ENCODE results near the gene MAP3K21.

The MAP3K21 gene

GRCh38 chr1:233359905-233360304, 32.4 kb downstream of the MAP3K21 start:
- DNase-seq, result no peak
- no peak overlapping the region for H3K4me3 ChIP-seq (ENCODE audit: low read depth, low read length)
- no peak overlapping the region for H2AK5ac ChIP-seq (ENCODE audit: low read length)
- H2BK12ac ChIP-seq (ENCODE audit: low read length), result no peak overlapping the region
- no peak overlapping the region for H3K14ac ChIP-seq (ENCODE audit: low read length)
- H3K23ac ChIP-seq (ENCODE audit: low read length), result no peak overlapping the region
- no peaks in the 10 kb centered on the region for H3K9me3 ChIP-seq (ENCODE audit: insufficient read depth, low read depth, low read length)
- H2BK5ac ChIP-seq (ENCODE audit: low read depth, low read length, poor library complexity), result no peak overlapping the region
- no peak overlapping the region for H2AFZ ChIP-seq (ENCODE audit: insufficient read depth, low read length, poor library complexity)
- H3K79me2 ChIP-seq (ENCODE audit: control insufficient read depth, insufficient read depth, low read length, poor library complexity), result no peaks in the 10 kb centered on the region
- H3K4ac ChIP-seq (ENCODE audit: low read depth, low read length), result no peak overlapping the region
- H3K4me2 ChIP-seq (ENCODE audit: low read length), result no peak overlapping the region
- no peak overlapping the region for H4K91ac ChIP-seq (ENCODE audit: low read depth, low read length)
- H3K79me1 ChIP-seq (ENCODE audit: low read length), result no peaks in the 10 kb centered on the region
- WGBS (ENCODE audit: extremely low coverage, insufficient coverage, insufficient read length), result no CpG with 5 or more reads among the region's 2 CpGs
- no peak overlapping the region for H3K18ac ChIP-seq (ENCODE audit: low read length)
- no peaks in the 10 kb centered on the region for H3K4me1 ChIP-seq (ENCODE audit: control insufficient read depth in 1 of 2, insufficient read depth in 2 of 2, low read length in 2 of 2)
- H3K36me3 ChIP-seq (ENCODE audit: control insufficient read depth in 1 of 2, insufficient read depth in 2 of 2, low read length in 2 of 2), result no peaks in the 10 kb centered on the region
- H2BK120ac ChIP-seq (ENCODE audit: insufficient read depth, low read length, poor library complexity), result no peak overlapping the region
- H4K12ac ChIP-seq (ENCODE audit: low read depth, low read length), result no peak overlapping the region
- H3K9ac ChIP-seq (ENCODE audit: low read length), result no peak overlapping the region
- H3K27ac ChIP-seq (ENCODE audit: low read depth, low read length), result no peak overlapping the region
- H3K27me3 ChIP-seq (ENCODE audit: insufficient read depth, low read length), result no peaks in the 10 kb centered on the region
- H4K8ac ChIP-seq (ENCODE audit: low read depth, low read length), result no peak overlapping the region

- H3K4ac ChIP-seq (ENCODE audit: low read depth, low read length), result no peak overlapping the region
- H3K4me1 ChIP-seq (ENCODE audit: control insufficient read depth in 1 of 2, insufficient read depth in 2 of 2, low read length in 2 of 2), result no peaks in the 10 kb centered on the region
- H4K91ac ChIP-seq (ENCODE audit: low read depth, low read length), result no peak overlapping the region
- no peaks in the 10 kb centered on the region for H3K36me3 ChIP-seq (ENCODE audit: control insufficient read depth in 1 of 2, insufficient read depth in 2 of 2, low read length in 2 of 2)
- H2AK5ac ChIP-seq (ENCODE audit: low read length), result no peak overlapping the region
- H2BK12ac ChIP-seq (ENCODE audit: low read length), result no peak overlapping the region
- H2AFZ ChIP-seq (ENCODE audit: insufficient read depth, low read length, poor library complexity), result no peak overlapping the region
- no peak overlapping the region for H4K8ac ChIP-seq (ENCODE audit: low read depth, low read length)
- no peaks in the 10 kb centered on the region for H3K27me3 ChIP-seq (ENCODE audit: insufficient read depth, low read length)
- no peak overlapping the region for H3K4me2 ChIP-seq (ENCODE audit: low read length)
- DNase-seq, result no peak
- H3K9ac ChIP-seq (ENCODE audit: low read length), result no peak overlapping the region
- no peak overlapping the region for H2BK120ac ChIP-seq (ENCODE audit: insufficient read depth, low read length, poor library complexity)
- no peak overlapping the region for H3K14ac ChIP-seq (ENCODE audit: low read length)
- no peak overlapping the region for H3K18ac ChIP-seq (ENCODE audit: low read length)
- H3K27ac ChIP-seq (ENCODE audit: low read depth, low read length), result no peak overlapping the region
- no peaks in the 10 kb centered on the region for H3K9me3 ChIP-seq (ENCODE audit: insufficient read depth, low read depth, low read length)
- H2BK5ac ChIP-seq (ENCODE audit: low read depth, low read length, poor library complexity), result no peak overlapping the region
- H3K4me3 ChIP-seq (ENCODE audit: low read depth, low read length), result no peak overlapping the region
- no peaks in the 10 kb centered on the region for H3K79me2 ChIP-seq (ENCODE audit: control insufficient read depth, insufficient read depth, low read length, poor library complexity)
- no CpG with 5 or more reads among the region's 6 CpGs for WGBS (ENCODE audit: extremely low coverage, insufficient coverage, insufficient read length)
- no peaks in the 10 kb centered on the region for H3K79me1 ChIP-seq (ENCODE audit: low read length)
- H3K23ac ChIP-seq (ENCODE audit: low read length), result no peak overlapping the region
- H4K12ac ChIP-seq (ENCODE audit: low read depth, low read length), result no peak overlapping the region
These were observed 33.1 kb downstream of the MAP3K21 start for GRCh38 chr1:233360525-233361102.

- Histone ChIP-seq H3K23ac (ENCODE audit: low read length) (no peak overlapping the region), H2AFZ (ENCODE audit: insufficient read depth, low read length, poor library complexity) (no peak overlapping the region), H3K79me1 (ENCODE audit: low read length) (no peaks in the 10 kb centered on the region), H3K36me3 (ENCODE audit: control insufficient read depth in 1 of 2, insufficient read depth in 2 of 2, low read length in 2 of 2) (no peaks in the 10 kb centered on the region), H3K4me1 (ENCODE audit: control insufficient read depth in 1 of 2, insufficient read depth in 2 of 2, low read length in 2 of 2) (no peaks in the 10 kb centered on the region), H4K12ac (ENCODE audit: low read depth, low read length) (no peak overlapping the region), H3K4ac (ENCODE audit: low read depth, low read length) (no peak overlapping the region), H3K9ac (ENCODE audit: low read length) (no peak overlapping the region), H2AK5ac (ENCODE audit: low read length) (no peak overlapping the region), H3K4me3 (ENCODE audit: low read depth, low read length) (no peak overlapping the region), H4K91ac (ENCODE audit: low read depth, low read length) (no peak overlapping the region), H3K18ac (ENCODE audit: low read length) (no peak overlapping the region), H3K27ac (ENCODE audit: low read depth, low read length) (no peak overlapping the region), H3K4me2 (ENCODE audit: low read length) (no peak overlapping the region), H2BK5ac (ENCODE audit: low read depth, low read length, poor library complexity) (no peak overlapping the region), H3K27me3 (ENCODE audit: insufficient read depth, low read length) (no peaks in the 10 kb centered on the region), H3K79me2 (ENCODE audit: control insufficient read depth, insufficient read depth, low read length, poor library complexity) (no peaks in the 10 kb centered on the region), H3K9me3 (ENCODE audit: insufficient read depth, low read depth, low read length) (no peaks in the 10 kb centered on the region), H2BK120ac (ENCODE audit: insufficient read depth, low read length, poor library complexity) (no peak overlapping the region), H4K8ac (ENCODE audit: low read depth, low read length) (no peak overlapping the region), H2BK12ac (ENCODE audit: low read length) (no peak overlapping the region), H3K14ac (ENCODE audit: low read length) (no peak overlapping the region)
- DNase-seq, result no peak
- no CpG with 5 or more reads among the region's 19 CpGs for WGBS (ENCODE audit: extremely low coverage, insufficient coverage, insufficient read length)
These were observed 34.4 kb downstream of the MAP3K21 start for GRCh38 chr1:233361876-233362275.

- Histone ChIP-seq H3K4ac (ENCODE audit: low read depth, low read length) (no peak overlapping the region), H3K79me1 (ENCODE audit: low read length) (no peaks in the 10 kb centered on the region), H3K4me3 (ENCODE audit: low read depth, low read length) (no peak overlapping the region), H3K79me2 (ENCODE audit: control insufficient read depth, insufficient read depth, low read length, poor library complexity) (no peaks in the 10 kb centered on the region), H4K12ac (ENCODE audit: low read depth, low read length) (no peak overlapping the region), H3K9ac (ENCODE audit: low read length) (no peak overlapping the region), H4K8ac (ENCODE audit: low read depth, low read length) (no peak overlapping the region), H3K4me2 (ENCODE audit: low read length) (no peak overlapping the region), H2AK5ac (ENCODE audit: low read length) (no peak overlapping the region), H3K23ac (ENCODE audit: low read length) (no peak overlapping the region), H3K36me3 (ENCODE audit: control insufficient read depth in 1 of 2, insufficient read depth in 2 of 2, low read length in 2 of 2) (no peaks in the 10 kb centered on the region), H2BK120ac (ENCODE audit: insufficient read depth, low read length, poor library complexity) (no peak overlapping the region), H3K27ac (ENCODE audit: low read depth, low read length) (no peak overlapping the region), H3K9me3 (ENCODE audit: insufficient read depth, low read depth, low read length) (no peaks in the 10 kb centered on the region), H4K91ac (ENCODE audit: low read depth, low read length) (no peak overlapping the region), H3K14ac (ENCODE audit: low read length) (no peak overlapping the region), H2AFZ (ENCODE audit: insufficient read depth, low read length, poor library complexity) (no peak overlapping the region), H2BK5ac (ENCODE audit: low read depth, low read length, poor library complexity) (no peak overlapping the region), H3K27me3 (ENCODE audit: insufficient read depth, low read length) (no peaks in the 10 kb centered on the region), H3K18ac (ENCODE audit: low read length) (no peak overlapping the region), H2BK12ac (ENCODE audit: low read length) (no peak overlapping the region), H3K4me1 (ENCODE audit: control insufficient read depth in 1 of 2, insufficient read depth in 2 of 2, low read length in 2 of 2) (no peaks in the 10 kb centered on the region)
- WGBS (ENCODE audit: extremely low coverage, insufficient coverage, insufficient read length), result no CpG with 5 or more reads among the region's 1 CpG
- DNase-seq, result no peak
These were observed 35.2 kb downstream of the MAP3K21 start for GRCh38 chr1:233362743-233363142.
